IMR-90 (cell line): ENCODE results near the gene MUC6. TPM values are rescaled to one million over a fixed set of nuclear protein-coding genes. Genes with fewer than 3 reads are reported as not detected.

Experiments used
- ATAC-seq: fragments of 200-7000 bp; cut with Tn5 transposase; 2 replicates; pipeline ENCODE4 v1.9.1; 2020; ENCODE audit warnings: low read depth, mild to moderate bottlenecking, moderate library complexity
- BruUV-seq: library from RNA; stranded (reverse); fragments of 400-500 nt; replicated peaks from 2 replicates; lab custom pipeline; 2021; lab: Mats Ljungman, UMichigan
- CTCF ChIA-PET: fragments of 300-600 bp; formaldehyde crosslinking; extraction: SDS; loops from one replicate; lab custom pipeline; 2021; ENCODE audit warnings: antibody characterized with exemption; lab: Yijun Ruan, JAX
- POLR2A ChIA-PET: fragments of 300-600 bp; sonication (Branson Sonifier 250); formaldehyde crosslinking; loops from one replicate; lab custom pipeline; 2022; ENCODE audit warnings: antibody characterized with exemption; ENCODE audit not compliant: unreplicated experiment; lab: Charles Lee
- DNase-seq: peaks from one replicate; pipeline ENCODE4 v3.0.0; 2013
- H2AFZ ChIP-seq: replicated peaks from 2 replicates; pipeline ENCODE3; 2013; ENCODE audit warnings: low read length, mild to moderate bottlenecking; ENCODE audit not compliant: poor library complexity
- H2AK5ac ChIP-seq: 2 replicates; pipeline ENCODE4 v1.6.1; 2013; ENCODE audit warnings: low read depth, low read length, inconsistent platforms
- H2AK9ac ChIP-seq: replicated peaks from 2 replicates; pipeline ENCODE3; 2013; ENCODE audit warnings: mild to moderate bottlenecking, low read depth, low read length, moderate library complexity; ENCODE audit not compliant: poor library complexity
- H2BK120ac ChIP-seq: 2 replicates; pipeline ENCODE4 v1.6.1; 2013; ENCODE audit warnings: low read depth, low read length, inconsistent platforms
- H2BK15ac ChIP-seq: 3 replicates; pipeline ENCODE4 v1.6.1; 2013; ENCODE audit warnings: low read depth, low read length, inconsistent platforms
- H2BK20ac ChIP-seq: 2 replicates; pipeline ENCODE4 v1.6.1; 2013; ENCODE audit warnings: low read depth, mild to moderate bottlenecking, inconsistent platforms, low read length, moderate library complexity
- H2BK5ac ChIP-seq: 2 replicates; pipeline ENCODE4 v1.6.1; 2013; ENCODE audit warnings: mild to moderate bottlenecking, low read depth, low read length, inconsistent platforms; ENCODE audit not compliant: poor library complexity, severe bottlenecking
- H3K14ac ChIP-seq: replicated peaks from 2 replicates; pipeline ENCODE4 v1.6.1; 2013; ENCODE audit warnings: low read depth, low read length, inconsistent platforms
- H3K18ac ChIP-seq: 2 replicates; pipeline ENCODE4 v1.6.1; 2013; ENCODE audit warnings: low read depth, low read length, control low read depth
- H3K23ac ChIP-seq: 2 replicates; pipeline ENCODE4 v1.6.1; 2013; ENCODE audit warnings: low read depth, low read length, inconsistent platforms
- H3K27ac ChIP-seq: 2 replicates; pipeline ENCODE4 v1.5.1; 2013; ENCODE audit warnings: mild to moderate bottlenecking, control low read depth, low read length; ENCODE audit not compliant: insufficient read depth
- H3K27me3 ChIP-seq: 2 replicates; pipeline ENCODE4 v1.6.1; 2013; ENCODE audit warnings: low read length; ENCODE audit not compliant: control insufficient read depth, insufficient read depth
- H3K36me3 ChIP-seq: 2 replicates; pipeline ENCODE4 v1.6.1; 2013; ENCODE audit warnings: low read length, mixed read lengths; ENCODE audit not compliant: control insufficient read depth, insufficient read depth
- H3K4ac ChIP-seq: 2 replicates; pipeline ENCODE4 v1.6.1; 2013; ENCODE audit warnings: low read depth, low read length, inconsistent platforms
- H3K4me1 ChIP-seq: 2 replicates; pipeline ENCODE4 v1.6.1; 2013; ENCODE audit warnings: low read length, mixed read lengths; ENCODE audit not compliant: control insufficient read depth, insufficient read depth
- H3K4me2 ChIP-seq: 2 replicates; pipeline ENCODE4 v1.6.1; 2013; ENCODE audit warnings: low read depth, mild to moderate bottlenecking, control low read depth, low read length, moderate library complexity
- H3K4me3 ChIP-seq: 2 replicates; pipeline ENCODE4 v1.5.1; 2013; ENCODE audit warnings: low read depth, mild to moderate bottlenecking, control low read depth, low read length, moderate library complexity; ENCODE audit not compliant: insufficient read depth
- H3K56ac ChIP-seq: 2 replicates; pipeline ENCODE4 v1.6.1; 2013; ENCODE audit warnings: low read length, inconsistent platforms; ENCODE audit not compliant: insufficient read depth; ENCODE audit errors: extremely low read depth
- H3K79me1 ChIP-seq, 2 experiments: 2 replicates each; pipeline ENCODE4 v1.6.1; 2013; ENCODE audit warnings: low read length in 2 of 2, inconsistent platforms in 1 of 2, low read depth in 1 of 2
- H3K9ac ChIP-seq: 2 replicates; pipeline ENCODE4 v1.6.1; 2013; ENCODE audit warnings: low read depth, low read length, control low read depth
- H3K9me1 ChIP-seq: 2 replicates; pipeline ENCODE4 v1.6.1; 2013; ENCODE audit warnings: low read length, inconsistent platforms; ENCODE audit not compliant: insufficient read depth
- H3K9me3 ChIP-seq: 2 replicates; pipeline ENCODE4 v1.6.1; 2013; ENCODE audit warnings: low read length; ENCODE audit not compliant: control insufficient read depth, insufficient read depth
- H4K20me1 ChIP-seq: 2 replicates; pipeline ENCODE4 v1.6.1; 2013; ENCODE audit warnings: low read length, inconsistent platforms; ENCODE audit not compliant: insufficient read depth
- H4K5ac ChIP-seq: 2 replicates; pipeline ENCODE4 v1.6.1; 2013; ENCODE audit warnings: mild to moderate bottlenecking, low read depth, low read length, control low read depth
- H4K8ac ChIP-seq, 2 experiments: 2 replicates each; pipeline ENCODE4 v1.6.1; 2013; ENCODE audit warnings: low read depth in 2 of 2, low read length in 2 of 2, control low read depth in 1 of 2, inconsistent platforms in 1 of 2
- H4K91ac ChIP-seq: 2 replicates; pipeline ENCODE4 v1.6.1; 2013; ENCODE audit warnings: low read depth, low read length, inconsistent platforms; ENCODE audit not compliant: insufficient read depth
- BHLHE40 ChIP-seq: fragments of 150-350 bp; IDR thresholded peaks from 2 replicates; pipeline ENCODE4 v1.6.1; 2016; ENCODE audit warnings: mild to moderate bottlenecking, low read depth, low read length
- CHD1 ChIP-seq: IDR thresholded peaks from 2 replicates; pipeline ENCODE4 v1.6.1; 2012; ENCODE audit warnings: low read depth, low read length, improper control_type of control experiment
- FOS ChIP-seq: fragments of 150-350 bp; IDR thresholded peaks from 2 replicates; pipeline ENCODE4 v1.6.1; 2016; ENCODE audit warnings: low read depth, low read length
- MAZ ChIP-seq: IDR thresholded peaks from 2 replicates; pipeline ENCODE4 v1.6.1; 2012; ENCODE audit warnings: low read depth, mild to moderate bottlenecking, low read length, improper control_type of control experiment, moderate library complexity, borderline replicate concordance
- NFE2L2 ChIP-seq: fragments of 150-350 bp; IDR thresholded peaks from 2 replicates; pipeline ENCODE4 v1.6.1; 2016; ENCODE audit warnings: low read depth, mild to moderate bottlenecking, low read length
- RCOR1 ChIP-seq: IDR thresholded peaks from 2 replicates; pipeline ENCODE4 v1.6.1; 2012; ENCODE audit warnings: mild to moderate bottlenecking, low read length, improper control_type of control experiment; ENCODE audit not compliant: insufficient replicate concordance
- RFX5 ChIP-seq: IDR thresholded peaks from 2 replicates; pipeline ENCODE4 v1.8.0; 2012; ENCODE audit warnings: low read depth, mild to moderate bottlenecking, low read length, moderate library complexity
- SMC3 ChIP-seq: fragments of 150-350 bp; IDR thresholded peaks from 2 replicates; pipeline ENCODE4 v1.6.1; 2016; ENCODE audit warnings: low read depth, mild to moderate bottlenecking, antibody characterized with exemption, low read length, moderate library complexity
- WGBS, 2 experiments: methylation state at CpG; one replicate each; pipeline versions ENCODE4 v1.1.5 to v1.1.7; 2013; ENCODE audit warnings: missing lambda C conversion rate in 2 of 2; ENCODE audit not compliant: insufficient read length in 1 of 2; ENCODE audit errors: extremely low coverage in 2 of 2; 5-methylcytosine and 5-hydroxymethylcytosine counted together
- dilution Hi-C: fragments of 300-500 bp; cut with HindIII; formaldehyde crosslinking; loops from one replicate; pipeline ENCODE4 v1.14.3; 2018; ENCODE audit warnings: low sequenced_read_pairs; ENCODE audit not compliant: unreplicated experiment
- in situ Hi-C: fragments of 300-500 bp; cut with MboI; formaldehyde crosslinking; loops from 3 replicates; pipeline ENCODE4 v1.14.3; 2019; ENCODE audit warnings: low sequenced_read_pairs, inconsistent platforms, mixed read lengths
- intact Hi-C: fragments of 100-400 bp; cut with micrococcal nuclease; formaldehyde crosslinking; loops from 2 replicates; pipeline ENCODE4 v1.10.0; 2022
- polyA plus RNA-seq, 3 experiments: library from polyadenylated mRNA; depleted of rRNA; stranded (reverse); fragments of >200 nt; gene quantifications; 2 replicates each; pipeline ENCODE4 v1.2.3, GENCODE V29; 2012; ENCODE audit warnings: low replicate concordance in 1 of 3
- total RNA-seq: library from RNA; depleted of rRNA; stranded (reverse); fragments of >200 nt; gene quantifications from 2 replicates; pipeline ENCODE4 v1.2.3, GENCODE V29; 2012
- TF ChIP-seq, protein P1 (sequence below): conservative IDR thresholded peaks from 2 replicates; pipeline ENCODE4 v1.5.1; 2012; ENCODE audit warnings: mild to moderate bottlenecking, low read depth, low read length, improper control_type of control experiment
- TF ChIP-seq, protein P2 (sequence below): fragments of 150-350 bp; IDR thresholded peaks from 2 replicates; pipeline ENCODE4 v1.6.1; 2017; ENCODE audit warnings: mild to moderate bottlenecking, antibody characterized with exemption, low read length, low read depth

Gene MUC6
- total and polyA plus RNA-seq, 2 of the 4 experiments (the other 2 are of a cell fraction): not detected

DNA sequence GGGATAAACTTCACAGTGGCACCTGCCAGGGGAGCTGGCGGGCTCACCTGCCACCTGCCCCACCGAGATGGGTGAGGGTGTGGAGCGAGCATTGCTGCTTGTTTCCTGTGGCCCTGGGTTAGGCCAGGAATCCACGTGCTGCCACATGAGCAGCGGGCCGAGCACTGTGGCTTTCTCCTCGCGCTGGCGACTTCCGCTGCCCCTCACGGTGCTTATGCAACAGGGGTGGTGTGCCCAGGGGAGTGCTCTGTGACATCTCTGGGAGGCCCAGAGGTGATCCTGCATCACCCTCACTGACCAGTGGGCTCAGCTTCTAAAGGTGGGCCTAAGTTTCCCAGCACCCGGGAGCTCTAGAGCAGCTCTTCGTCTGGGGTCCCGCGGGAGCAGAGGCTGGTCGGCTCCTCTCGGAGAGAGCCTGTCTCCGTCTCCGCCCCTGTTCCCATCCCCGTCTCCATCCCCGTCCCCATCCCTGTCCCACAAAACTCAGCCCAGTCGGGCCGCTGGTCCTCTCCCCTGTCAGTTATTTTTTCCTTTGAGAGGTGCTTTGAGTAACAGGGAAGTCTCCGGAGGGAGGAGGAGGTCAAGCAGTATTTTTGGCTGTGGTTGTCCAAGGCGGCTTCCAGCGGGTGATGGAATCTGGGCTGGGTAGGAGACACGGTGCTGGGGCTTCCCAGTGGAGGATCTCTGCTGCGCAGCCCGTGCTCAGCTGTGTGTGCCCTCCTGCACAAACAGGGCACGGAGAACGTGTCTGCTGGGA, 68.3 kb downstream of the MUC6 start (continued):
- TF ChIP-seq, protein P1, sequence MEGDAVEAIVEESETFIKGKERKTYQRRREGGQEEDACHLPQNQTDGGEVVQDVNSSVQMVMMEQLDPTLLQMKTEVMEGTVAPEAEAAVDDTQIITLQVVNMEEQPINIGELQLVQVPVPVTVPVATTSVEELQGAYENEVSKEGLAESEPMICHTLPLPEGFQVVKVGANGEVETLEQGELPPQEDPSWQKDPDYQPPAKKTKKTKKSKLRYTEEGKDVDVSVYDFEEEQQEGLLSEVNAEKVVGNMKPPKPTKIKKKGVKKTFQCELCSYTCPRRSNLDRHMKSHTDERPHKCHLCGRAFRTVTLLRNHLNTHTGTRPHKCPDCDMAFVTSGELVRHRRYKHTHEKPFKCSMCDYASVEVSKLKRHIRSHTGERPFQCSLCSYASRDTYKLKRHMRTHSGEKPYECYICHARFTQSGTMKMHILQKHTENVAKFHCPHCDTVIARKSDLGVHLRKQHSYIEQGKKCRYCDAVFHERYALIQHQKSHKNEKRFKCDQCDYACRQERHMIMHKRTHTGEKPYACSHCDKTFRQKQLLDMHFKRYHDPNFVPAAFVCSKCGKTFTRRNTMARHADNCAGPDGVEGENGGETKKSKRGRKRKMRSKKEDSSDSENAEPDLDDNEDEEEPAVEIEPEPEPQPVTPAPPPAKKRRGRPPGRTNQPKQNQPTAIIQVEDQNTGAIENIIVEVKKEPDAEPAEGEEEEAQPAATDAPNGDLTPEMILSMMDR: no peak

DNA sequence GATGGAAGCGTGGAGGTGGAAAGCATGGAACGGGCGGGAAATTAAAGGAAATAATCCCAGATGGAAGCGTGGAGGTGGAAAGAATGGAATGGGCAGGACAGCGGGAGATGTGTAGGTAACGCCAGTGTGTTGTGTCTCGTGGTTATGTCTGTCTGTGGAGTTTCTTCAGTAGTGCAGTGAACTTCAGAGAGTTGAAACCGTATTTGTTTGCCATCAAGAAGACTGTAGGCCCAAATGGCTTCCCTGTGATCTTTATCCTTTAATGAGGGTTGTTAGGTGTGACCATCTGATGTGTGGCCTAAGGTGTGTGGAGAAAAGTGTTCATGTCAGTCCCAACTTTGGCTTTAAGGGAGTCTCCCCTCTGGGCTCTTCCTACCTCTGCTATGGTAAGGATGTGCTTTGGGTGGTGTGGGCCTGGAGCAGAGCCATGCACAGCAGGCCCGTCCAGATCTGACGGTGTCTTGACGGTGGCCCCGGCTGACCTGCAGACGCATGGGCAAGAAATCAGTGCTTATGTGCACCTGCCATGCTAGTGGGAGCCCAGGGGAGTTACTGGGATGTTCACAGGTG, 71.2 kb downstream of the MUC6 start:
- no TSS peak for BruUV-seq
- Histone ChIP-seq H3K4me2 (no peak overlapping the region), H3K79me1 (peaks cover 20 to 63% of the 10 kb centered on the region in 2 experiments), H4K91ac (no peak overlapping the region), H2BK120ac (no peak overlapping the region), H2AK9ac (no peak overlapping the region), H3K56ac (no peak overlapping the region), H3K4ac (no peak overlapping the region), H3K9me1 (peaks cover 6% of the 10 kb centered on the region; the same call in 1 of the 2 replicates), H4K8ac (no peak overlapping the region), H3K23ac (no peak overlapping the region), H3K18ac (no peak overlapping the region), H2BK5ac (no peak overlapping the region), H3K4me3 (no peak overlapping the region), H4K5ac (no peak overlapping the region), H2BK20ac (no peak overlapping the region), H3K9me3 (no peaks in the 10 kb centered on the region), H3K14ac (no peak overlapping the region), H3K27me3 (no peaks in the 10 kb centered on the region), H4K20me1 (peaks cover 31% of the 10 kb centered on the region), H3K36me3 (peaks cover 26% of the 10 kb centered on the region), H3K9ac (no peak overlapping the region), H3K27ac (no peak overlapping the region), H3K4me1 (peaks cover 5% of the 10 kb centered on the region), H2AFZ (no peak overlapping the region), H2BK15ac (no peak overlapping the region), H2AK5ac (no peak overlapping the region)
- dilution Hi-C loops: no loop called here
- DNase-seq: no peak
- intact Hi-C loops: loop anchor here (5.0 kb wide), 1 partner anchor 33 kb away; no protein-coding TSS in a partner anchor
- 87% methylated on average over 9 of the region's 13 CpGs; no CpG with 5 or more reads in 1 of the 2 experiments for WGBS, 2 experiments
- in situ Hi-C loops: no loop called here
- no peak for ATAC-seq
- POLR2A ChIA-PET: no interaction called here
- CTCF ChIA-PET: no interaction called here
- TF ChIP-seq, protein P1: no peak
- TF ChIP-seq RFX5 (no peak), NFE2L2 (no peak), SMC3 (no peak), BHLHE40 (no peak), FOS (no peak), RCOR1 (no peak), CHD1 (no peak), MAZ (no peak)
- TF ChIP-seq, protein P2, sequence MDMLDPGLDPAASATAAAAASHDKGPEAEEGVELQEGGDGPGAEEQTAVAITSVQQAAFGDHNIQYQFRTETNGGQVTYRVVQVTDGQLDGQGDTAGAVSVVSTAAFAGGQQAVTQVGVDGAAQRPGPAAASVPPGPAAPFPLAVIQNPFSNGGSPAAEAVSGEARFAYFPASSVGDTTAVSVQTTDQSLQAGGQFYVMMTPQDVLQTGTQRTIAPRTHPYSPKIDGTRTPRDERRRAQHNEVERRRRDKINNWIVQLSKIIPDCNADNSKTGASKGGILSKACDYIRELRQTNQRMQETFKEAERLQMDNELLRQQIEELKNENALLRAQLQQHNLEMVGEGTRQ: no peak
